ENCODE data around the gene TRMT44.

The TRMT44 gene, protein sequence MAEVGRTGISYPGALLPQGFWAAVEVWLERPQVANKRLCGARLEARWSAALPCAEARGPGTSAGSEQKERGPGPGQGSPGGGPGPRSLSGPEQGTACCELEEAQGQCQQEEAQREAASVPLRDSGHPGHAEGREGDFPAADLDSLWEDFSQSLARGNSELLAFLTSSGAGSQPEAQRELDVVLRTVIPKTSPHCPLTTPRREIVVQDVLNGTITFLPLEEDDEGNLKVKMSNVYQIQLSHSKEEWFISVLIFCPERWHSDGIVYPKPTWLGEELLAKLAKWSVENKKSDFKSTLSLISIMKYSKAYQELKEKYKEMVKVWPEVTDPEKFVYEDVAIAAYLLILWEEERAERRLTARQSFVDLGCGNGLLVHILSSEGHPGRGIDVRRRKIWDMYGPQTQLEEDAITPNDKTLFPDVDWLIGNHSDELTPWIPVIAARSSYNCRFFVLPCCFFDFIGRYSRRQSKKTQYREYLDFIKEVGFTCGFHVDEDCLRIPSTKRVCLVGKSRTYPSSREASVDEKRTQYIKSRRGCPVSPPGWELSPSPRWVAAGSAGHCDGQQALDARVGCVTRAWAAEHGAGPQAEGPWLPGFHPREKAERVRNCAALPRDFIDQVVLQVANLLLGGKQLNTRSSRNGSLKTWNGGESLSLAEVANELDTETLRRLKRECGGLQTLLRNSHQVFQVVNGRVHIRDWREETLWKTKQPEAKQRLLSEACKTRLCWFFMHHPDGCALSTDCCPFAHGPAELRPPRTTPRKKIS

DNA sequence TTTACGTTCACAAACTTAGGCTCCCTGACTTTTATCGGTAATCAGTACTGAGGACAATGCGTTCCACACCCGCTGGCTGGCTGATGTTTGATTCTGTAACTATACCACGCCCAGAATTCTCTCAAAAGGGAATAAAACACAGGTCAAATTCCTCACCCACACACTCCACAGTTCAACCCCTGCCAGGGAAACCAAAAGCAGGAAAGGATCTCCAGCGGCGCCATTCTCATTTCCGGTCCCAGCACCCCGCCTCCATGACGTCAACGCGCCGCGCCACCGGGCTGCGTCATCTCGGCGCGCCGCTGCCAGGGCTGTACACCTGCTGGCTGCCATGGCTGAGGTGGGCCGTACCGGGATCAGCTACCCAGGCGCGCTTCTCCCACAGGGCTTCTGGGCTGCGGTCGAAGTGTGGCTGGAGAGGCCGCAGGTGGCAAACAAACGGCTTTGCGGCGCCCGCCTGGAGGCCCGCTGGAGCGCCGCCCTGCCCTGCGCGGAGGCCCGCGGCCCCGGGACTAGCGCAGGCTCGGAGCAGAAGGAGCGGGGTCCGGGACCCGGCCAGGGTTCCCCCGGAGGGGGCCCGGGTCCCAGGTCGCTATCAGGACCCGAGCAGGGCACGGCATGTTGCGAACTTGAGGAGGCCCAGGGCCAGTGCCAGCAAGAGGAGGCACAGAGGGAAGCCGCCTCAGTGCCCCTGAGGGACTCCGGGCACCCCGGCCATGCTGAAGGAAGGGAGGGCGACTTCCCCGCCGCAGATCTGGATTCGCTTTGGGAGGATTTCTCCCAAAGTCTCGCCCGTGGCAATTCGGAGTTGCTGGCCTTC lies at the start of gene TRMT44, which contains the start of gene ACOX3:
TSS of gene TRMT44 (plus strand) at position 286 of the 820 bp plus-strand sequence. CDS start at position 332, 46 bp downstream.
TSS of gene ACOX3 (minus strand) at position 232 of the 820 bp plus-strand sequence. CDS start 24,202 bp downstream, outside the sequence.
- peak; percentile 91 for DNase-seq (ENCODE audit: extremely low spot score)
- ChIA-PET CTCF (interaction anchor here (0.8 to 1.4 kb wide), 3 partner anchors 11 to 28 kb away, joined by 3 to 4 read pairs (median 3); no protein-coding TSS in a partner anchor), POLR2A (interaction anchor here (0.8 to 1.2 kb wide), 2 partner anchors 12 to 206 kb away, joined by 3 read pairs; no protein-coding TSS in a partner anchor)
- TF ChIP-seq, protein P1, sequence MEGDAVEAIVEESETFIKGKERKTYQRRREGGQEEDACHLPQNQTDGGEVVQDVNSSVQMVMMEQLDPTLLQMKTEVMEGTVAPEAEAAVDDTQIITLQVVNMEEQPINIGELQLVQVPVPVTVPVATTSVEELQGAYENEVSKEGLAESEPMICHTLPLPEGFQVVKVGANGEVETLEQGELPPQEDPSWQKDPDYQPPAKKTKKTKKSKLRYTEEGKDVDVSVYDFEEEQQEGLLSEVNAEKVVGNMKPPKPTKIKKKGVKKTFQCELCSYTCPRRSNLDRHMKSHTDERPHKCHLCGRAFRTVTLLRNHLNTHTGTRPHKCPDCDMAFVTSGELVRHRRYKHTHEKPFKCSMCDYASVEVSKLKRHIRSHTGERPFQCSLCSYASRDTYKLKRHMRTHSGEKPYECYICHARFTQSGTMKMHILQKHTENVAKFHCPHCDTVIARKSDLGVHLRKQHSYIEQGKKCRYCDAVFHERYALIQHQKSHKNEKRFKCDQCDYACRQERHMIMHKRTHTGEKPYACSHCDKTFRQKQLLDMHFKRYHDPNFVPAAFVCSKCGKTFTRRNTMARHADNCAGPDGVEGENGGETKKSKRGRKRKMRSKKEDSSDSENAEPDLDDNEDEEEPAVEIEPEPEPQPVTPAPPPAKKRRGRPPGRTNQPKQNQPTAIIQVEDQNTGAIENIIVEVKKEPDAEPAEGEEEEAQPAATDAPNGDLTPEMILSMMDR (IDR thresholded peaks at IDR 0.05; ENCODE audit: control extremely low read depth, extremely low read depth, low read depth, missing control alignments), result no peak

DNA sequence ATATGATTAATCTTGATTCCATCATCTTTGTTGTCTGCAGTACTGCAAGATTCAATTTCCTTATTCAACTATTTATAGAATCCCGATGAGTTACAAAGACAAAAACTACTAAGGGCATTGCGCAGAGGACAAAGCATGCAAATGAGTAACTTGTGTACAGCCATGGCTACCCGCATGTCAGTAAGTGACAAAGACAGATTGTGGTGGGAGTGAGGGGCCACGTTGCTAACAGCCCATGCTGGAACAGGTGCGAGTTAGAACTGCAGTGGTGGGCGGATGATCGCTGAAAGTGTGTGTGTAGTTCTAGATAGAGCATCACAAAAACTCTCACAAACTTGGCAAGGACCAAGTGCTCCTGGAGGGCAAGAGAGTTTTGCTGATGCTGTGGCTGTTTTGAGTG lies 49.5 kb upstream of the TRMT44 start:
- POLR2A ChIA-PET, result no interaction called here
- CTCF ChIA-PET, result interaction anchor here (4.9 kb wide), 1 partner anchor 12 kb away, joined by 27 read pairs; no protein-coding TSS in a partner anchor
- TF ChIP-seq, protein P1 (IDR thresholded peaks at IDR 0.05; ENCODE audit: control extremely low read depth, extremely low read depth, low read depth, missing control alignments), result no peak
- no peak for DNase-seq (ENCODE audit: extremely low spot score)

DNA sequence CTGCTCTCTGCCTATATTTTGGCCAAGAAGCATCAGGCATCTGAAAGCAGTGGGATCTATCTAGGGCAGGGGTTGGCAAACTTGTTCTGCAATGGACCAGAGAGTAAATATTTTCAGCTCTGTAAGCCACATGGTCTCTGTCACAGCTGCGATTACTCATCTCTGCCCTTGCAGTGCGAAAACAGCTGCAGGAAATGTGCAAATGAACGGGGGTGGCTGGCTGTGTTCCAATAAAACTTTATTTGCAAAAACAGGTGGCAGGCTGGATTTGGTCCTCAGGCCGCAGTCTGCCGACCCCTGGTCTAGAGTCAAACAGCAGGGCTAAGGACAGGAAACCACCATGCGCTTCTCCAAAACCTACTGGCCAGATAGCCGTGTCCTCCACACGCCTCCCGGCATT lies 48.6 kb upstream of the TRMT44 start:
- TF ChIP-seq, protein P1 (IDR thresholded peaks at IDR 0.05; ENCODE audit: control extremely low read depth, extremely low read depth, low read depth, missing control alignments), result no peak
- peak; percentile 57 for DNase-seq (ENCODE audit: extremely low spot score)
- POLR2A ChIA-PET, result interaction anchor here (0.7 kb wide), 1 partner anchor 36 kb away, joined by 3 read pairs; no protein-coding TSS in a partner anchor
- CTCF ChIA-PET, result interaction anchor here (0.7 to 4.9 kb wide), 5 partner anchors 9 to 150 kb away, joined by 3 to 27 read pairs (median 4); no protein-coding TSS in a partner anchor

DNA sequence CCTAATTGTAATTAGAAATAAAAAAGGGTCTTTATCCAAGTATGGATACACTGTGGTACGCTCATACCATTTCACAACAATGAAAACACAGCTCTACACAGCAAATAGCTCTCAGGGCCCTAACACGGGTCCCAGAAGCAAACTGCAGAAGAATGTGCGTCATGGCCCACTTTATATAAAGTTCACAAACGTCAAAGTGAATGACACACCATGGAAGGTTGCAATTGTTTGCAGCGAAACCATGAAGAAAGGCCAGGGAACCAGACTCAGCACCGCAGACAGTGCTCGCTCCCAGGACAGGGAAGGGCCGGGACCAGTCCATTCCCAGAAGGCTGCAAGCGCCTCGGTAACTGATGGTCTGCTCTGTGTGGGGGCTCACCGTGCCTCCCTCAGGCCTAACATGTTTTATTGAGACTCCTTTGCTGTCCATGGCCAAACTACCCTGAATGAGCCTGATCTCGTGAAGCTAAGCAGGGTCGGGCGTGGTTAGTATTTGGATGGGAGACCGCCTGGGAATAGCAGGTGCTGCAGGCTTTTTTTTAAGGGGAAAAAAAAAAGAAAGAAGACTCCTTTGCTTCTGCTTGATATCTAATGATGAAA lies 47.9 kb upstream of the TRMT44 start:
- DNase-seq (ENCODE audit: extremely low spot score), result no peak
- TF ChIP-seq, protein P1 (IDR thresholded peaks at IDR 0.05; ENCODE audit: control extremely low read depth, extremely low read depth, low read depth, missing control alignments), result no peak
- ChIA-PET POLR2A (interaction anchor here (0.7 kb wide), 1 partner anchor 35 kb away, joined by 3 read pairs; no protein-coding TSS in a partner anchor), CTCF (interaction anchor here (1.2 to 4.9 kb wide), 4 partner anchors 8 to 151 kb away, joined by 3 to 27 read pairs (median 10); no protein-coding TSS in a partner anchor)

DNA sequence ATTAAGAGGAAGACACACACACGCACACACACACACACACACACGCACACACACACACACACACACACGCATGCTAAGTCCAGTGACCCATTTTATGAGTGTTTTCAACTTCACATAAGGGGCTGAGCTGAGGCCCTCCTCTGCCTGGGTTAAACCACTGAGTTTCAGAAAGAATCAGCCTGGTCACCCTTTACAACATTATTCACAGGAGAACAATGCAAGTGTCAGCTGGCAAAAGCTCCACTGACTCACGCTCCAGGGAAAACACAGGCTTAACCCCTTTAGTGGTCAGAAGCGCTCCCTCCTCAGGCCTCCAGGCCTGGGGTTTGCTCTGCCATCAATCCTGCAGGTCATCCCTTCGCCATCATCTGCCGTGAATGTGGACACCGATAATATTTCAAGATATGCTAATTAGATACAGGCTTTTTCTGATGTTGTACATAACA lies 47.0 kb upstream of the TRMT44 start:
- CTCF ChIA-PET, result interaction anchor here (1.3 to 3.4 kb wide), 3 partner anchors 9 to 126 kb away, joined by 5 to 16 read pairs (median 5); no protein-coding TSS in a partner anchor
- TF ChIP-seq, protein P1 (IDR thresholded peaks at IDR 0.05; ENCODE audit: control extremely low read depth, extremely low read depth, low read depth, missing control alignments), result no peak
- POLR2A ChIA-PET, result interaction anchor here (0.6 kb wide), 1 partner anchor 146 kb away, joined by 3 read pairs; no protein-coding TSS in a partner anchor
- no peak for DNase-seq (ENCODE audit: extremely low spot score)

Measured in GM10248 (cell line).